ENCODE data around the gene SIGLEC10.

DNA sequence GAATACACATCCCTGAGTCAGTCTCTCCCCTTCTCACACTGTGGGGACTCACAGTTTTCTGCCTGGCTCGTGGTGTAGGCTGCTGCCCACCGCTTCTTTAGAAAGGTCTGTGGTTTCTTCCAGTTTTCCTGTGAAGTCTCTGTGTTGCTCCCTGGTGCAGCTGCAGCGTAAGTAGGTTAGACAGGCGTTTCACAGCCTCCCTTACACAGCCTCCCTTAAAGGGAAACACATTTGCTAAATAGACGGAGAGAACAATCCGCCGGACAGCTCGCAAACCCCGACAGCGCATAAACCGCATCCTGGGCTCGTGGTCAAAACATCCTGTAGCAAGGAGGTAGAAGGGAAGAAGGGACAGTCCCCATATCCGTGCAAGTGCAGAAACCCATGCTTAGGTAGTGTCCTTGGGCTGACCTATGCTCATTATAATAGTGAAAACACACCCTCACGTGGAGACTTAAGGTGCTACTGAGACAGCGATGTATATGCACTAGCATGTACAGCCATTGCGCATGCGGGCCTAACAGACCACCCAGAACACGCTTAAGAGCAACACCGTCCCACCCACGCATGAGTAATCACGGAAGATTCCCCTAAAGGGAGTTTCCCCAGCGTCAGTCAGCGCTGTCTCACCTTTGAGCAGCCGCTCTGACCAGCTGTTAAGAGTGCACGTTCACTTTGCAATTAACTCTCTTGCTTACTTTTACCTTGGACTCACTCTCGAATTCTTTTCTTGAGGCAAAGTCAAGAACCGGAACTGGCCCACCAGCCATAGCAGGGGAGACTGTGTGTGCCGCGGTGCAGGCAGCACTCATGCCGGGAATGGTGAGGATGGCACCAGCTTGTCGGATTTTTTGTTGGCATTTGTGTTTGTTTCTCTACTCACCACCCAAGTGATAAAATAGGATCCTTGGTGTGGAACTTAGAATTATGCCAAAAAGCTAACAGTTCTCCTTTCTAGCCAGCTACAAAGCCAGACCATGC is 24.3 kb upstream of the SIGLEC10 start:
- TF ChIP-seq, protein P1, sequence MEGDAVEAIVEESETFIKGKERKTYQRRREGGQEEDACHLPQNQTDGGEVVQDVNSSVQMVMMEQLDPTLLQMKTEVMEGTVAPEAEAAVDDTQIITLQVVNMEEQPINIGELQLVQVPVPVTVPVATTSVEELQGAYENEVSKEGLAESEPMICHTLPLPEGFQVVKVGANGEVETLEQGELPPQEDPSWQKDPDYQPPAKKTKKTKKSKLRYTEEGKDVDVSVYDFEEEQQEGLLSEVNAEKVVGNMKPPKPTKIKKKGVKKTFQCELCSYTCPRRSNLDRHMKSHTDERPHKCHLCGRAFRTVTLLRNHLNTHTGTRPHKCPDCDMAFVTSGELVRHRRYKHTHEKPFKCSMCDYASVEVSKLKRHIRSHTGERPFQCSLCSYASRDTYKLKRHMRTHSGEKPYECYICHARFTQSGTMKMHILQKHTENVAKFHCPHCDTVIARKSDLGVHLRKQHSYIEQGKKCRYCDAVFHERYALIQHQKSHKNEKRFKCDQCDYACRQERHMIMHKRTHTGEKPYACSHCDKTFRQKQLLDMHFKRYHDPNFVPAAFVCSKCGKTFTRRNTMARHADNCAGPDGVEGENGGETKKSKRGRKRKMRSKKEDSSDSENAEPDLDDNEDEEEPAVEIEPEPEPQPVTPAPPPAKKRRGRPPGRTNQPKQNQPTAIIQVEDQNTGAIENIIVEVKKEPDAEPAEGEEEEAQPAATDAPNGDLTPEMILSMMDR (IDR thresholded peaks at IDR 0.05), result no peak
- TF ChIP-seq SIN3A (IDR thresholded peaks at IDR 0.05; ENCODE audit: borderline replicate concordance, insufficient read depth, low read depth, low read length) (no peak), POLR2AphosphoS5 (IDR thresholded peaks at IDR 0.05; ENCODE audit: low read depth, low read length) (no peak)
